H9 (cell line): ENCODE measurements around the gene C12orf56. TPM values are rescaled to one million over a fixed set of nuclear protein-coding genes. Genes with fewer than 3 reads are reported as not detected.

Experiments
- DNase-seq: peaks from one replicate; pipeline ENCODE4 v3.0.0-alpha.2; 2017
- H2AFZ ChIP-seq: one replicate; pipeline ENCODE4 v1.6.1; 2013; ENCODE audit warnings: mild to moderate bottlenecking, low read length, control low read depth, moderate library complexity
- H2AK5ac ChIP-seq: 2 replicates; pipeline ENCODE4 v1.6.1; 2013; ENCODE audit warnings: low read length, control low read depth, mixed read lengths; ENCODE audit not compliant: insufficient read length
- H2BK120ac ChIP-seq: one replicate; pipeline ENCODE4 v1.6.1; 2013; ENCODE audit warnings: low read depth, mild to moderate bottlenecking, low read length, control low read depth, inconsistent platforms; ENCODE audit not compliant: poor library complexity, severe bottlenecking
- H2BK12ac ChIP-seq: 2 replicates; pipeline ENCODE4 v1.6.1; 2013; ENCODE audit warnings: low read length, control low read depth, mixed read lengths, low read depth; ENCODE audit not compliant: insufficient read length
- H2BK15ac ChIP-seq: 2 replicates; pipeline ENCODE4 v1.6.1; 2013; ENCODE audit warnings: low read depth, low read length, control low read depth
- H2BK20ac ChIP-seq: one replicate; pipeline ENCODE4 v1.6.1; 2013; ENCODE audit warnings: low read depth, mild to moderate bottlenecking, low read length, control low read depth, inconsistent platforms; ENCODE audit not compliant: poor library complexity, severe bottlenecking
- H2BK5ac ChIP-seq: 2 replicates; pipeline ENCODE4 v1.6.1; 2013; ENCODE audit warnings: low read length, control low read depth, mixed read lengths; ENCODE audit not compliant: insufficient read length
- H3K14ac ChIP-seq: 2 replicates; pipeline ENCODE4 v1.6.1; 2013; ENCODE audit warnings: low read length, control low read depth; ENCODE audit not compliant: insufficient read depth
- H3K18ac ChIP-seq: 2 replicates; pipeline ENCODE4 v1.6.1; 2013; ENCODE audit warnings: low read depth, mild to moderate bottlenecking, mixed read lengths, low read length, control low read depth; ENCODE audit not compliant: insufficient read length
- H3K23ac ChIP-seq: 2 replicates; pipeline ENCODE4 v1.6.1; 2013; ENCODE audit warnings: low read length, control low read depth, mixed read lengths, low read depth; ENCODE audit not compliant: insufficient read length
- H3K23me2 ChIP-seq: 2 replicates; pipeline ENCODE4 v1.6.1; 2013; ENCODE audit warnings: low read depth, mild to moderate bottlenecking, mixed read lengths, low read length, control low read depth; ENCODE audit not compliant: insufficient read length, poor library complexity, severe bottlenecking
- H3K27ac ChIP-seq: 2 replicates; pipeline ENCODE4 v1.5.1; 2013; ENCODE audit warnings: low read length, control low read depth, mixed read lengths, low read depth; ENCODE audit not compliant: insufficient read length
- H3K27me3 ChIP-seq: 2 replicates; pipeline ENCODE4 v1.6.1; 2013; ENCODE audit warnings: low read length, control low read depth, inconsistent platforms; ENCODE audit not compliant: insufficient read depth
- H3K4ac ChIP-seq: 2 replicates; pipeline ENCODE4 v1.6.1; 2013; ENCODE audit warnings: low read depth, mild to moderate bottlenecking, control low read depth, inconsistent platforms, low read length, moderate library complexity
- H3K4me1 ChIP-seq: 2 replicates; pipeline ENCODE4 v1.6.1; 2013; ENCODE audit warnings: low read length, control low read depth, inconsistent platforms; ENCODE audit not compliant: insufficient read depth
- H3K4me2 ChIP-seq: 2 replicates; pipeline ENCODE4 v1.6.1; 2013; ENCODE audit warnings: low read length, control low read depth, mixed read lengths; ENCODE audit not compliant: insufficient read length, insufficient read depth
- H3K56ac ChIP-seq: 2 replicates; pipeline ENCODE4 v1.6.1; 2013; ENCODE audit warnings: low read depth, mild to moderate bottlenecking, mixed read lengths, low read length, control low read depth; ENCODE audit not compliant: insufficient read length
- H3K79me1 ChIP-seq: 2 replicates; pipeline ENCODE4 v1.6.1; 2013; ENCODE audit warnings: low read depth, mild to moderate bottlenecking, moderate library complexity, low read length, control low read depth, inconsistent platforms; ENCODE audit not compliant: insufficient read depth, poor library complexity, severe bottlenecking
- H3K79me2 ChIP-seq: 2 replicates; pipeline ENCODE4 v1.6.1; 2013; ENCODE audit warnings: low read length, control low read depth, inconsistent platforms; ENCODE audit not compliant: insufficient read depth
- H3K9ac ChIP-seq: 2 replicates; pipeline ENCODE4 v1.6.1; 2013; ENCODE audit warnings: low read length, control low read depth, mixed read lengths; ENCODE audit not compliant: insufficient read length; ENCODE audit errors: extremely low read depth
- H3K9me3 ChIP-seq: one replicate; pipeline ENCODE4 v1.6.1; 2013; ENCODE audit warnings: low read depth, low read length, inconsistent platforms; ENCODE audit not compliant: control insufficient read depth
- H3T11ph ChIP-seq: one replicate; pipeline ENCODE4 v1.6.1; 2013; ENCODE audit warnings: mild to moderate bottlenecking, low read length, control low read depth, inconsistent platforms
- H4K20me1 ChIP-seq: one replicate; pipeline ENCODE4 v1.6.1; 2013; ENCODE audit not compliant: control insufficient read depth, insufficient read length, insufficient read depth
- H4K5ac ChIP-seq: 2 replicates; pipeline ENCODE4 v1.6.1; 2013; ENCODE audit warnings: low read depth, mild to moderate bottlenecking, mixed read lengths, low read length, control low read depth; ENCODE audit not compliant: insufficient read length
- H4K8ac ChIP-seq: replicated peaks from 2 replicates; pipeline ENCODE4 v1.6.1; 2013; ENCODE audit warnings: low read length, control low read depth, mixed read lengths, low read depth; ENCODE audit not compliant: insufficient read length
- H4K91ac ChIP-seq: 2 replicates; pipeline ENCODE4 v1.6.1; 2013; ENCODE audit warnings: low read depth, mild to moderate bottlenecking, moderate library complexity, mixed read lengths, low read length, control low read depth; ENCODE audit not compliant: insufficient read length
- H3K27ac Mint-ChIP-seq, 3 experiments: 2 replicates in 2 of 3; 3 replicates in 1 of 3; pipeline ENCODE4 v1.8.0; 2020 to 2021; ENCODE audit warnings: mixed read lengths in 3 of 3, mild to moderate bottlenecking in 1 of 3, moderate library complexity in 1 of 3
- H3K27me3 Mint-ChIP-seq: 2 replicates; pipeline ENCODE4 v1.8.0; 2021; ENCODE audit warnings: low read depth, mild to moderate bottlenecking, moderate library complexity, mixed read lengths
- H3K36me3 Mint-ChIP-seq, 3 experiments: 2 replicates in 2 of 3; 3 replicates in 1 of 3; pipeline ENCODE4 v1.8.0; 2020 to 2021; ENCODE audit warnings: low read depth in 3 of 3, mixed read lengths in 3 of 3; ENCODE audit not compliant: insufficient read depth in 1 of 3
- H3K4me1 Mint-ChIP-seq, 2 experiments: 2 replicates each; pipeline ENCODE4 v1.8.0; 2020; ENCODE audit warnings: mixed read lengths in 2 of 2
- H3K4me3 Mint-ChIP-seq, 2 experiments: 2 replicates in 1 of 2; 3 replicates in 1 of 2; pipeline ENCODE4 v1.8.0; 2020 to 2021; ENCODE audit warnings: mild to moderate bottlenecking in 2 of 2, mixed read lengths in 2 of 2, moderate library complexity in 1 of 2
- H3K9me3 Mint-ChIP-seq, 2 experiments: 2 replicates in 1 of 2; 3 replicates in 1 of 2; pipeline ENCODE4 v1.8.0; 2020; ENCODE audit warnings: mild to moderate bottlenecking in 2 of 2, mixed read lengths in 2 of 2, moderate library complexity in 1 of 2
- WGBS: extraction: QIAGEN DNeasy Blood & Tissue Kit; methylation state at CpG from one replicate; pipeline ENCODE4 v1.1.7; 2013; ENCODE audit warnings: missing lambda C conversion rate, low lambda C conversion rate, mixed read lengths; ENCODE audit not compliant: insufficient read length; ENCODE audit errors: extremely low coverage; 5-methylcytosine and 5-hydroxymethylcytosine counted together
- total RNA-seq: library from RNA; stranded (reverse); gene quantifications from 2 replicates; pipeline ENCODE4 v1.2.1, GENCODE V29; 2021
- TF ChIP-seq, protein P1 (sequence below): fragments of 200-600 bp; sonication (generic); conservative IDR thresholded peaks from 3 replicates; pipeline ENCODE4 v1.8.0; 2021; ENCODE audit warnings: antibody characterized with exemption, mild to moderate bottlenecking

C12orf56 gene
- total RNA-seq, 1 experiment from 2014 or later = 2.2 TPM

GRCh38 chr12:64284256-64284655 lies 106.3 kb downstream of the C12orf56 start:
- H3K4me2 ChIP-seq = no peak overlapping the region
- H3K9me3 ChIP-seq = no peaks in the 10 kb centered on the region
- H3K23me2 ChIP-seq = no peaks in the 10 kb centered on the region
- Mint-ChIP-seq H3K36me3 (peaks cover 3 to 6% (median 5%) of the 10 kb centered on the region in 3 experiments; a peak in 4 of 7 replicates), H3K4me1 (no peaks in the 10 kb centered on the region), H3K9me3 (peaks cover 3 to 6% of the 10 kb centered on the region in 2 experiments), H3K27me3 (no peaks in the 10 kb centered on the region), H3K4me3 (no peak overlapping the region), H3K27ac (no peak overlapping the region)
- H3K18ac ChIP-seq = no peak overlapping the region
- no peak overlapping the region for H2BK15ac ChIP-seq
- no peak overlapping the region for H2AK5ac ChIP-seq
- H3K9ac ChIP-seq = no peak overlapping the region
- H3K4me1 ChIP-seq = no peaks in the 10 kb centered on the region
- no peak overlapping the region for H4K91ac ChIP-seq
- H3K23ac ChIP-seq = no peak overlapping the region
- H3K79me2 ChIP-seq = no peaks in the 10 kb centered on the region
- H3K27me3 ChIP-seq = no peaks in the 10 kb centered on the region
- no peak overlapping the region for H3K4ac ChIP-seq
- no peak overlapping the region for H3K56ac ChIP-seq
- TF ChIP-seq, protein P1, sequence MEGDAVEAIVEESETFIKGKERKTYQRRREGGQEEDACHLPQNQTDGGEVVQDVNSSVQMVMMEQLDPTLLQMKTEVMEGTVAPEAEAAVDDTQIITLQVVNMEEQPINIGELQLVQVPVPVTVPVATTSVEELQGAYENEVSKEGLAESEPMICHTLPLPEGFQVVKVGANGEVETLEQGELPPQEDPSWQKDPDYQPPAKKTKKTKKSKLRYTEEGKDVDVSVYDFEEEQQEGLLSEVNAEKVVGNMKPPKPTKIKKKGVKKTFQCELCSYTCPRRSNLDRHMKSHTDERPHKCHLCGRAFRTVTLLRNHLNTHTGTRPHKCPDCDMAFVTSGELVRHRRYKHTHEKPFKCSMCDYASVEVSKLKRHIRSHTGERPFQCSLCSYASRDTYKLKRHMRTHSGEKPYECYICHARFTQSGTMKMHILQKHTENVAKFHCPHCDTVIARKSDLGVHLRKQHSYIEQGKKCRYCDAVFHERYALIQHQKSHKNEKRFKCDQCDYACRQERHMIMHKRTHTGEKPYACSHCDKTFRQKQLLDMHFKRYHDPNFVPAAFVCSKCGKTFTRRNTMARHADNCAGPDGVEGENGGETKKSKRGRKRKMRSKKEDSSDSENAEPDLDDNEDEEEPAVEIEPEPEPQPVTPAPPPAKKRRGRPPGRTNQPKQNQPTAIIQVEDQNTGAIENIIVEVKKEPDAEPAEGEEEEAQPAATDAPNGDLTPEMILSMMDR = no peak
- no peaks in the 10 kb centered on the region for H3K79me1 ChIP-seq
- no peak overlapping the region for H3T11ph ChIP-seq
- H2AFZ ChIP-seq = no peak overlapping the region
- H2BK20ac ChIP-seq = no peak overlapping the region
- WGBS = no CpG with 5 or more reads among the region's 4 CpGs
- H2BK120ac ChIP-seq = no peak overlapping the region
- H4K8ac ChIP-seq = no peak overlapping the region
- H4K5ac ChIP-seq = no peak overlapping the region
- H2BK12ac ChIP-seq = no peak overlapping the region
- no peak for DNase-seq
- H2BK5ac ChIP-seq = no peak overlapping the region
- H3K14ac ChIP-seq = no peak overlapping the region
- no peak overlapping the region for H3K27ac ChIP-seq
- no peaks in the 10 kb centered on the region for H4K20me1 ChIP-seq
